ENCODE measurements around the gene AP5S1. TPM values are rescaled to one million over a fixed set of nuclear protein-coding genes. Genes with fewer than 3 reads are reported as not detected.

The AP5S1 gene
- total and polyA plus RNA-seq, 9 of the 15 experiments (the other 6 are each of a cell fraction or from before 2014, with no cell fraction given) = 2.6 to 8.8 (median 4.4) TPM

- TF ChIP-seq, protein P1, sequence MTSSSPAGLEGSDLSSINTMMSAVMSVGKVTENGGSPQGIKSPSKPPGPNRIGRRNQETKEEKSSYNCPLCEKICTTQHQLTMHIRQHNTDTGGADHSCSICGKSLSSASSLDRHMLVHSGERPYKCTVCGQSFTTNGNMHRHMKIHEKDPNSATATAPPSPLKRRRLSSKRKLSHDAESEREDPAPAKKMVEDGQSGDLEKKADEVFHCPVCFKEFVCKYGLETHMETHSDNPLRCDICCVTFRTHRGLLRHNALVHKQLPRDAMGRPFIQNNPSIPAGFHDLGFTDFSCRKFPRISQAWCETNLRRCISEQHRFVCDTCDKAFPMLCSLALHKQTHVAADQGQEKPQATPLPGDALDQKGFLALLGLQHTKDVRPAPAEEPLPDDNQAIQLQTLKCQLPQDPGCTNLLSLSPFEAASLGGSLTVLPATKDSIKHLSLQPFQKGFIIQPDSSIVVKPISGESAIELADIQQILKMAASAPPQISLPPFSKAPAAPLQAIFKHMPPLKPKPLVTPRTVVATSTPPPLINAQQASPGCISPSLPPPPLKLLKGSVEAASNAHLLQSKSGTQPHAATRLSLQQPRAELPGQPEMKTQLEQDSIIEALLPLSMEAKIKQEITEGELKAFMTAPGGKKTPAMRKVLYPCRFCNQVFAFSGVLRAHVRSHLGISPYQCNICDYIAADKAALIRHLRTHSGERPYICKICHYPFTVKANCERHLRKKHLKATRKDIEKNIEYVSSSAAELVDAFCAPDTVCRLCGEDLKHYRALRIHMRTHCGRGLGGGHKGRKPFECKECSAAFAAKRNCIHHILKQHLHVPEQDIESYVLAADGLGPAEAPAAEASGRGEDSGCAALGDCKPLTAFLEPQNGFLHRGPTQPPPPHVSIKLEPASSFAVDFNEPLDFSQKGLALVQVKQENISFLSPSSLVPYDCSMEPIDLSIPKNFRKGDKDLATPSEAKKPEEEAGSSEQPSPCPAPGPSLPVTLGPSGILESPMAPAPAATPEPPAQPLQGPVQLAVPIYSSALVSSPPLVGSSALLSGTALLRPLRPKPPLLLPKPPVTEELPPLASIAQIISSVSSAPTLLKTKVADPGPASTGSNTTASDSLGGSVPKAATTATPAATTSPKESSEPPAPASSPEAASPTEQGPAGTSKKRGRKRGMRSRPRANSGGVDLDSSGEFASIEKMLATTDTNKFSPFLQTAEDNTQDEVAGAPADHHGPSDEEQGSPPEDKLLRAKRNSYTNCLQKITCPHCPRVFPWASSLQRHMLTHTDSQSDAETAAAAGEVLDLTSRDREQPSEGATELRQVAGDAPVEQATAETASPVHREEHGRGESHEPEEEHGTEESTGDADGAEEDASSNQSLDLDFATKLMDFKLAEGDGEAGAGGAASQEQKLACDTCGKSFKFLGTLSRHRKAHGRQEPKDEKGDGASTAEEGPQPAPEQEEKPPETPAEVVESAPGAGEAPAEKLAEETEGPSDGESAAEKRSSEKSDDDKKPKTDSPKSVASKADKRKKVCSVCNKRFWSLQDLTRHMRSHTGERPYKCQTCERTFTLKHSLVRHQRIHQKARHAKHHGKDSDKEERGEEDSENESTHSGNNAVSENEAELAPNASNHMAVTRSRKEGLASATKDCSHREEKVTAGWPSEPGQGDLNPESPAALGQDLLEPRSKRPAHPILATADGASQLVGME (CRISPR knock-in tag; IDR thresholded peaks at IDR 0.05) = no peak
- TF ChIP-seq ZNF644 (tag; IDR thresholded peaks at IDR 0.05; ENCODE audit: low read depth) (no peak), JUND (IDR thresholded peaks at IDR 0.05; ENCODE audit: borderline replicate concordance, low read depth, low read length) (peak; percentile 67; the same call in 1 of the 2 replicates), JUND (tag; IDR thresholded peaks at IDR 0.05; ENCODE audit: borderline replicate concordance, low read depth, low read length) (peak; percentile 66; the same call in 2 of the 3 replicates), ZNF174 (CRISPR knock-in tag; IDR thresholded peaks at IDR 0.05) (no peak), BHLHE40 (IDR thresholded peaks at IDR 0.05; ENCODE audit: low read length) (peak; percentile 82), MIER1 (IDR thresholded peaks at IDR 0.05; ENCODE audit: low read depth) (no peak), GTF2F1 (IDR thresholded peaks at IDR 0.05; ENCODE audit: low read depth, low read length) (no peak), GATAD2A (IDR thresholded peaks at IDR 0.05) (no peak), RB1 (IDR thresholded peaks at IDR 0.05; ENCODE audit: low read depth) (no peak), ZNF696 (CRISPR knock-in tag; conservative IDR thresholded peaks at IDR 0.05) (no peak), CHAMP1 (IDR thresholded peaks at IDR 0.05) (no peak), ZNF431 (CRISPR knock-in tag; IDR thresholded peaks at IDR 0.05) (no peak), ZBTB34 (CRISPR knock-in tag; IDR thresholded peaks at IDR 0.05) (no peak), ZNF408 (CRISPR knock-in tag; IDR thresholded peaks at IDR 0.05; ENCODE audit: low read depth) (no peak), KHSRP (IDR thresholded peaks at IDR 0.05) (no peak), TOE1 (IDR thresholded peaks at IDR 0.05; ENCODE audit: borderline replicate concordance) (0 out of 2 replicates have a peak, but pooled peaks have one; percentile 28), TOE1 (CRISPR knock-in tag; IDR thresholded peaks at IDR 0.05; ENCODE audit: borderline replicate concordance, low read depth) (no peak), MBD2 (IDR thresholded peaks at IDR 0.05; ENCODE audit: borderline replicate concordance, low read depth) (no peak)
Observed at GRCh38 chr20:3811467-3812258, 8.7 kb upstream of the AP5S1 start (continued).

Data from K562 (cell line).